HG02642 (cell line): ENCODE data around the gene INPP5D.
"Not testable (repeated sequence)": the region's sequence is repeated elsewhere in the genome, so short reads cannot be mapped to it uniquely, and the experiment has no call there.

Experiments used
- ATAC-seq: cut with Tn5 transposase; IDR thresholded peaks from one replicate; pipeline ENCODE4 v1.9.1; 2021; ENCODE audit warnings: mild to moderate bottlenecking; ENCODE audit not compliant: unreplicated experiment, poor library complexity

Gene INPP5D

DNA sequence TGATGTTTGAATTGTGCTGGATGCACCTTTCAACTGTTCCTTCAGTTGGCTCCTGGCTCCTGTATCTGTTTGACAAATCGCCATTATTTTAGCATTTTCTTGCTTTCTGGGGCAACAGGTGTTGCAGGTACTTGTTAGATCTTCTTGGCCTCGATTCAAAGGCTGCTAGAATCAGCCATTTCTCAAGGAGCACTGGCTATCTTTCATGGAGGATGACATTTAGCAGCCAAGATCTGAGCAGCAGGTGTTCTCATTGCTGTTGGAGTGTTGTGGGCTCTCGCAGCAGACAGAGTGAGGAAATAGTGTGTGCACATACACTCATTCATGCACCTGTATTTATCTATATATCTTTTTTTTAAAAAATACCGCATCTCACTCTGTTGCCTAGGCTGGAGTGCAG is 52.2 kb downstream of the INPP5D start:
- no peak for ATAC-seq

DNA sequence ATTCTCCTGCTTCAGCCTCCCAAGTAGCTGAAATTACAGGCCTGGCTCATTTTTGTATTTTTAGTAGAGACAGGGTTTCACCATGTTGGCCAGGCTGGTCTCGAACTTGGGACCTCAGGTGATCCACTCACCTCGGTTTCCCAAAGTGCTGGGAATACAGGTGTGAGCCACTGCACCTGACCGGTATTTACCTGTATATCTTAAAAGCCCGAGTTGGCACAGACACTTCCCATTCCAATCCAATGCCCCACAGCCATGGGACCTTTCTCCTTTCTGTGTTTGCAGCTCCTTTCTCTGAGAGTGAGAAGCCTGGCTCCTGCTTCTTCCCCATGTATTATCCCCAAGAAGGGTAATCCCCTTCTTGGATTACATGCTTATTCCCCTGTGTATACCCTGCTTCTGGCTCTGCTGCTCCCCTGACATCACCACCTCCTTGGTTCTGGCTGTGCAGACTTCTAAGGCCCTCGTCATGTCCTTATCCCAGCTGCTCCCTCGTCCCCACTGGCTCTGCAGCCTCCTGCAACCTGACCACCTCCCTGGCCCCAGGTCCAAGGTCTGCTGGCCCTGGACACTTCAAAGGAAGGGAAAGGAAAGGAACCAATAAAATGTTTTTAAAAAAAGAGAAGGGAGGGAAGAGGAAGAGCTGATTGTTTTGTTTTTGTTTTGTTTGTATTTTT is 52.8 kb downstream of the INPP5D start:
- no peak for ATAC-seq

DNA sequence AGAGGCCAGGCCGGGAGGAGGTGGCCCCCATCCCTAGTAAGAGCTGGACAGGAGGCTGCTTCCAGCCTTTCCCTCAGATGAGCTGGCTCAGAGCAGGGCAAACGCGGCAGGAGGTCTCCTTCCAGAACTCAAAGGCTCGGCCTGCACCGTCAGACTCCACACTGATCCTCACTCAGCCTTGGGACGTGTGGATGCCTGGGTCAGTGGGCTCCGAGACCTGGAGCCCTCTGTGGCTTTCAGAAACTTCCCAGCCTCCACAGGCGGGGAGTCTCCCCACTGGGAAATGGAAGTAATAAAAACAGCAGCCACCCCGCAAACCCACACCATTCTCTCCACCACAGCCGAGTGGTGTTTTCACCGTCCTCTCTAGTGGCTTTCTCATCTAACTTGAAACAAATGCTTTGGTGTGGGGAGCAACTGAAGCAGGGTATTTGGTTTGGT is 54.3 kb downstream of the INPP5D start:
- no peak for ATAC-seq

DNA sequence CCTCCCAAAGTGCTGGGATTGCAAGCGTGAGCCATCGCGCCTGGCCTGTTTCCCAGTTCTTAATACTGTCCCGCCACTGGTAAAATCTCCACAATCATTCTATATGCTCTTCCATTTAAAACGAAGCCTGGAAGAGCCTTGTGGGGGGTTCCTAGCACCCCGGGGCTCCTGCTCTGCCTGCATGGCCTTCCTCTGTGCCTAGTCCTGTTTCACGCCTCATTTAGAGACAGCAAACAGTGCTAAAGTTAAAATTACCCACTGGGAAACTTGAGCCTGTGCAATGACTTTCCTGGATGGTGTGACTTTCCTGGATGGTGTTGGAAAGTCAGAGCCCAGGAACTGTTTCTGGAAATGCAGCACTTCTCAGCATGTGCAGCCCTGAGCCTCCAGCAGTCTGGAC is 55.0 kb downstream of the INPP5D start:
- ATAC-seq: no peak

DNA sequence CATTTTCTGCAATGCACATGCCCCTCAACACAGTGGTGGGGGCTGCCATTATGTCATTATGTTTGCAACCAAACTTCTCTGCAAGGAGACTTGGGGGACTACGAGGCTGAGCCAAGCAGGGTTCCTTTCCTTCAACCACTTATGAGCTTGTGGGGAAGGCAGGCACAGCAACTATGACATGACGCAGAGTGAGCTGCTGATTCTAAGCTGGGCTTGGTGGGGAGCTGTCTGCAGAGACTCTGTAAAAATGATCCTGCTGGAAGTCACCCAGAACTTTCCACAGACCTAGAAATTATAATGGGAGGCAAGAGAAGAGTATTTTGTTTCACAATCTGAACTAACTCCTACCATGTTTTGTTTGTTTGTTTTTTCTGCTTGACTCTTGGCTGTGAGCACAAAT is 55.6 kb downstream of the INPP5D start:
- no peak for ATAC-seq

DNA sequence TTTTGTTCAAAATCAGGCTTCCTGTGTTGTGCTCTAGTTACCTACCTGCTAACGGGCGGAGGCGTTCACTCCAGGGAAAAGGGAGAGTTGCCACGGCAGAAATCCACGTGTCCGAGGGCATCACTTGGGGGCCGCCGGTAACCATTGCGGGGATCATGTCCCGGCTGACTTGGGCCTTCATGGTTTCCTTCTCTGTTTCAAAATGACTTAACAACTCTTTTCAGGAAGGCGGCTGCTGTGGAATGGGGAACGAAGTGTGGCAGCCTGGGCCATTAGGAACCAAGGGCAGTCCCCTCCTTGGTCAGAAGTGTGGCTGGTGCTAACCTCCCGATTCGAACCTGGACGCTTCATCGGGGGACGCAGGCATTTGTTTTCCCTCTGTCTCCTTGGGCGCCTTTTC is 56.8 kb downstream of the INPP5D start:
- ATAC-seq: no peak

DNA sequence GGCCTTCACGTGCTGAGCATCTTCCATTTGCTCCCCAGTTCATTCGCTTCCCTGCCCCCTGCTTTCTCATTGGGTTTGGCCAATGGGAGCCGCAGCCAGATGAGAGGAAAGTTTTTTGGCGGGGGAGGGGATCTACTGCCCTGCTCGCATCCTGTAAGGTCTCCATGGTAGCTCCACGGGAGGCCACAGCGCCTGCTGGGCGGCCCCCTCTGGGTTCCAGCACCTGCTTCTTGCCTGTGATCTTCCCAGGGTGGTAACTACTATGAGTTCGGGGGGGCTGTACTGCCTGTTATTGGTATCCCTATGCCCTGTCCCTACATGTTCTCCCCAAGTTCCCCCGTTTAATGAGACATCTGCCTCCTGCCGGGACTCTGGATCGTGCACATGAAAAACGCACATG is 57.2 kb downstream of the INPP5D start:
- no peak for ATAC-seq

DNA sequence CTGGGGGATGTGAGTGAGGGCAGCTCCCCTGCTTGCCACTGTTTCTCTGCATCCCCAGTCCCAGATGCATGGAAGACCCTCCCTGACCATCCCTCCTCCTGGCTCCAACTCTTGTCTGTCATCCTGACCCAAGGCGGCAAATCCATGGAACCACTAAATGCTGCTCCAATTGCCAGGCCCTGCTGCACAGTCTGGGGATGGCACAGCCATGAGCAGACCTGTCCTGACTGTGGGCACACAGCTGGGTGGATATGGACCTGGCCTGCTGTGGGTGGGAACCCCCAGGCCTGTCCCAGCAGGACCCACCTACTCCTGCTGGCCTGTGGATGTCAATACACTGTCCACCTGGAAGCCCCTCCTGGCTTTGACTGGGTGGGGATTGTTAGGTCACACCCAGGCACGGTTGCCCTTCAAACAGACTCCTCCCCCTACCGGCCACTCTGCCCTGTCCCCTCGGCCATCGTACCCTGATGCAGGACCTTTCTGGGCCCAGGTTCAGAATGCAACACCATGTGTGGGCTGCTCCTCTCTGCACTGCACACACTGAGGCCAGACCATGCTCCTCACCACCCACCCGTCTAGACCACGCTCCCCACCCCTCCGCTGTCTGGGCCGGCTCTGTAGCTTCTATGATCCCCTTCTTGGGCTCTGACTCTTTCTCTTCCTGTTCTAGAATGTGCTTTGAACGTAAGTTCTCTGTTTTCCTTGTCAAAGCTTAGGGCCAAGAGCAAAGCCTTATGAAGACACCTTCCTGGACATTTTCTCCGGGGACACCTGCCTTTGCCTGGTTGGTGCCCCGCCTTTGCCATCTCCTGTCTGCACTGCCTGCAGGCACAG is 57.9 kb downstream of the INPP5D start:
- ATAC-seq: no peak

DNA sequence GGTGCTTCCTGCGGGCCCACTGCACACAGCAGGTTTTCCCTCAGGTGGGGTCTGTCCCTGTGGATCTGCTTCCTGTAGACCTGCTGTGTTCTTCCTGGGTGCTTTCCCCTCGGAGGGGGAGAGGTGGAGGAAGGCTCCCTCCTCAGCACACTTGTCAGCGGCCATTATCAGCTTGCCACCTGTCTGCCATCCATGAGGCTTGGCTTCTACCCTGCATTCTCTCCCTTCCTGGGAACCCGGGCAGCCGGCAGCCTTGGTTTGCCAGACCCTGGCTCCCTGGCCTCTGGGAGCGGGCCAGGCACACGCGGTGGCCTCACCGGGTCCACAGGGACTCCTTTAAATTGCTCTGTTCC is 58.5 kb downstream of the INPP5D start:
- ATAC-seq: no peak

DNA sequence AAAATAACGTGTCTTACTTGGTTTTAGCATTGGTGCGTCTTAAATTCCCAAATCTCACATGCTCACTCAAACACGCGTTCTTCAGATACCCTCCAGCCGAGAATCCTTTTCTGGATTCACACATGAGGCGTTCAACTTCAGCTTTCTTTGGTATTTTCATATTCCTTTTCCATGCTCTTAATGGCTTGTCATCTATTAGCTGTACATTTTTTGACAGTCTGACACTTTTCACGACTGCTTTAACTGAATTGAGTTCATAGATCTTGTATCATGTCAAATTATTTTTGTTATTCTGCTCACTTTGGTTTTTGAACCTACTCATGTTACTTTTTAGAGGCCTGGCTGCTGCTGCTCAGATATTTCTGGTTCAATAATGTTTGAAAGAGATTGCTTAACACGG is 59.0 kb downstream of the INPP5D start:
- ATAC-seq: no peak

DNA sequence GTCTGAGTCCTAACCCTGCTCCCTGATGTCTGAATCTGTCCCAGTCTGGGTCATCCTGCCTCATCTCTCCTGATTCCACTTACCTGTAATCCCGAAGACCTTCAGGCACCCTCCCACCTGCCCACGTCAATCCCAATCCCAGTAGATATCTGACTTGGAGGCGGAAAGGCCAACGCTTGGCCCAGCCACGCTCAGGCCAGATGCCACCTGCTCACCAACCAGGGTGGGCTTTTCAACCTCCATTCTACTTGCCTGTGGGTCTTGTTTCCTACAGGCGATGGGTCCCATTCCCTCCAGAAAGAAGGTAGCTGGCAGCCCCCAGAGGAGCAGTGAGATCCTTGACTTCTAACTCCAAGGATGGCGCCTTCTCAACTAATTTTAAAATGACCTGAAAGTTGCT is 59.7 kb downstream of the INPP5D start:
- no peak for ATAC-seq

DNA sequence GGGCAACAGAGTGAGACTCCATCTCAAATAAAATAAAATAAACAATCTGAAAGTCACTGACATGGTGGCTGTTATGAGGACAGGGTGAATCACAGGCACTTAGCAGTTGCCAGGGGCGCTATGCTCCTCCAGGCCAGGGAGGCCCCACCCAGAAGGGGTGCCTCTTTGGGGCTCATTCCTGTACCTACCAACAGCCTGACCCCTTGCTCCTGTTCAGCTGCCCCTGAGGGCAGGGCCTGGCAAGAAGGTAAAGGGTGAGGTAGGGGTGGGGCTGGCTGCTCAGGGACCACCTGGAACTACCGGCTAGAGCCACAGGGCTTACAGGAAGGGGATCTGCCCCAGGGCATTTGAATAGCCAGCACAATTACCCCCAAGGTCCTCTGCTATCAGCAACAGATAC is 60.3 kb downstream of the INPP5D start:
- ATAC-seq: no peak

DNA sequence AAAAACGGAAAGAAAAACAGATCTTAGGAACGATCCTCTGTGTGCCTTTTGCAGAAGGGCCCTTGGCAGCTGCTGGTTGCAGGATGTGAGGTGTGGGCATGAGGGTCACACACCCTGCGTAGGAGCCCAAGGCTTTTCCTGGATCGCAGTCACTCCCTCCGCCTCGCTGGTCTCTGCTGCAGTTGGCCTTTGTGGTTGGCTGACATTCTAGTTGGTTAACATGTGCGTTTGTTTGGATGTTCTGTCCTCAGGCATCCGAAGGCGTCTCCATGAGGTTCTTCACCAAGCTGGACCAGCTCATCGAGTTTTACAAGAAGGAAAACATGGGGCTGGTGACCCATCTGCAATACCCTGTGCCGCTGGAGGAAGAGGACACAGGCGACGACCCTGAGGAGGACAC is 61.7 kb downstream of the INPP5D start:
- ATAC-seq: no peak

DNA sequence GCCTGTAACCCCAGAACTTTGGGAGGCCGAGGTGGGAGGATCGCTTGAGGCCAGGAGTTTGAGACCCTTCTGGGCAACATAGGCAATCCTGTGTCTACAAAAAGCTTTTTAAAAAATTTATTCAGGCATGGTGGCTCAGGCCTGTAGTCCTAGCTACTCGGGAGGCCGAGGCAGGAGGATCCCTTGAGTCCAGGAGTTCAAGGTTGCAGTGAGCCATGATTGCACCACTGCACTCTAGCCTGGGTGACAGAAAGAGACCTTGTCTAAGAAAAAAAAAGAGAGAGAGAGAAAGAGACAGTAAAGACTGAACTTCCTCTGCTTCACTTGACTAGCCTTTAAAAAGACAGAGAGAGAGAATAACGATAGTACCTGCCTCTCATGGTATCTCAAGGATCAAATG is 62.4 kb downstream of the INPP5D start:
- ATAC-seq: no peak

DNA sequence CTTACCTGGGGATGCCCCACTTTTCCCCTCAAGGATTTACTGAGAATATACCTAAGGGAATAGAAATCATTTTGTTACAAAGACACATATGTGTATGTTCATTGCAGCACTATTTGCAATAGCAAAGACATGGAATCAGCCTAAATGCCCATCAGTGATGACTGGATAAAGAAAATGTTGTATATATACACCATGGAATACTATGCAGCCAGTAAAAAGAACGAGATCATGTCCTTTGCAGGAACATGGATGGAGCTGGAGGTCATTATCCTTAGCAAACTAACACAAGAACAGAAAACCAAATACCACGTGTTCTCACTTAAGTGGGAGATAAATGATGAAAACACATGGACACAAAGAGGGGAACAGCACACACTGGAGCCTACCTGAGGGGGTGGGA is 63.4 kb downstream of the INPP5D start:
- ATAC-seq: not testable (repeated sequence)

DNA sequence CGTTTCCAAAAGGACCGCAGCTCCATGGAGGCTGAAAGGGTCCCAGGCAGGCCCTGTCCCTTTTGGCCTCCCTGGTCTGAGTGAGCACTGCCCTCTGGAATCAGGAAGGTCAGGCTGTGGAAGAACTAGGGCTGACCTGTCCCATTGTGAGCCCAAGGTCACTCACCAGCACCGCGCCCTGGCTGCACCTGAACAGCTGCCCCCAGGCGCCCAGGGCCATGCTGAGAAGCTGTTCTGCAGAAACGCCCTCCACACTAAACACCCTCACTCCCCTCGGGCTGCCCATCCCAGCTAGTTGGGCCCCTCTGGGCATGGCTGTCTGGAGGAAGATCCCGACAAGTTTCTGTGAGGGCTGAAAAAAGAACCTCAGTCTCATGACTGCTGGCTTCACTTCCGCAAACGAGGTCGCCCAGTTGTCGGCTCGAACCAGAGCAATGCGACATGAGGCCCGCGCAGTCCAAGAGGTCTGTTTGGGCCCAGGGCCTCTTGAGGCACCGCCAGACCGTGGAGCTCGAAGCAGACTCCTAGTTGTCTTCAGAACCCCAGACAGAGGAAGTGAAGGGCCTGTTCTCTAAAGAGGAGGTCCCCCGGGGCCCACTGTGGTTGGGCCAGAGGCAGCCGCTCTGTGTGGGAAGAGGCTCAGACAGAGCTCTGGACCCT is 64.4 kb downstream of the INPP5D start:
- ATAC-seq: peak; percentile 86

DNA sequence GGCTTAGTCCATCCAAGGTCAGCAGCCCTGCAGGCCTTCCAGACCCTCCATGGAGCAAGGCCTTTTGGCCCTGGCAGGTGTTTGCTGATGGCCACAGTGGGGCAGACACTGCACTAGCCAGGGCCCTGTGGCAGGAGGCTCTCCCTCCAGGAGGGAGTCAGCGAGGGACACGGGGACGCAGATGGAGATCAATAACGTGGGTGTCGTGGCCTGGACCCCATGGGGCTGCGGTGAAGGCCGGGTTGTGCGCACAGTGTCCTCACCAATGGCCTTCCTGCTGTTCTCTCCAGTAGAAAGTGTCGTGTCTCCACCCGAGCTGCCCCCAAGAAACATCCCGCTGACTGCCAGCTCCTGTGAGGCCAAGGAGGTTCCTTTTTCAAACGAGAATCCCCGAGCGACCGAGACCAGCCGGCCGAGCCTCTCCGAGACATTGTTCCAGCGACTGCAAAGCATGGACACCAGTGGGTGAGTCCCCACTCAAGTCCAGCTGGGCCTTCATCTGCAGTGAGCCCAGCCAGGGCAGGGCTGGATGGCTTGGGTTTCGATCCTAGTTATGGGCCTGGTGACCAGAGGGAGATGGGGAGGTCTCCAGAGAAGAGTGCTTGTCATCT is 65.4 kb downstream of the INPP5D start:
- no peak for ATAC-seq

DNA sequence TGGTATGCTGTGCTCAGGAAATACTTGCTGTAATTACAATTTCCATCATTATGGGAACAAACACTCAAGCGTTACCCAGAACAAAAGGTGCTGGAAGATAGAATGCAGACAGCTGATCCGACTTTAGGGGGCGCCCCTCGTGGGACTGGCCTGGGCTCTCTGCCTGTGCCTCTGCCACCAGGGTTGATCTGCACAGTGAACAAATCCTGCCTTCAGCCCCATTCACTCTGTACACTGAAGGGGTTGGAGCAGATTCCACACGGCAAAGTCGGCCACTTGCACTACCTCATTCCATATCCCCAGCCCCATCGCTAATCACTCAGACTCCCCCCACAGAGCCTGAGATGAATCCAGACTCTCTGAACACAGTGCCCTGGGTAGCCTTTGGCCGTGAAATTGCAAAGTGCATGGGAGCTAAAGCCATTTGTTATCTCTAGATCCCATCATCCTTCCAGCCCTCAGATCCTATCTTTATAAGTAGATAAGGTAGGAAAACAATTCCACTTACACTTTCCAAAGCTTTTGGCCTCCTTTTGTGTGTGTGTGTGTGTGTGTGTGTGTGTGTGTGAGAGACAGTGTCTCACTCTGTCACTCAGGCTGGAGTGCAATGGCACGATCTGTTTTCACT is 69.3 kb downstream of the INPP5D start:
- ATAC-seq: no peak

DNA sequence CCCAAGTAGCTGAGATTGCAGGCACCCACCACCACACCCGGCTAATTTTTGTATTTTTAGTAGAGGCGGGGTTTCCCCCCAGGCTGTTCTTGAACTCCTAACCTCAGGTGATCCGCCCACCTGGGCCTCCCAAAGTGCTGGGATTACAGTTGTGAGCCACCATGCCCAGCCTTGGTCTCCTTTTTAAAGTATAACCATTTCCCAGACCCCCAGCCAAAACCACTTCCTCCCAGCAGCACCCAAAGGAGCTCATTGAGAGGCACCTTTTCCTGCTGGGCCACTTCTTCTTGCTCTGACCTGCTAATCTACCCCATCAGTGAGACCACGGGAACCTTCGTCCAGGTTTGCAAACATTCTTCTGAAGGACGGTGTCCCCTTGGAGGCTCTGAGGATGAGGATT is 69.9 kb downstream of the INPP5D start:
- no peak for ATAC-seq

DNA sequence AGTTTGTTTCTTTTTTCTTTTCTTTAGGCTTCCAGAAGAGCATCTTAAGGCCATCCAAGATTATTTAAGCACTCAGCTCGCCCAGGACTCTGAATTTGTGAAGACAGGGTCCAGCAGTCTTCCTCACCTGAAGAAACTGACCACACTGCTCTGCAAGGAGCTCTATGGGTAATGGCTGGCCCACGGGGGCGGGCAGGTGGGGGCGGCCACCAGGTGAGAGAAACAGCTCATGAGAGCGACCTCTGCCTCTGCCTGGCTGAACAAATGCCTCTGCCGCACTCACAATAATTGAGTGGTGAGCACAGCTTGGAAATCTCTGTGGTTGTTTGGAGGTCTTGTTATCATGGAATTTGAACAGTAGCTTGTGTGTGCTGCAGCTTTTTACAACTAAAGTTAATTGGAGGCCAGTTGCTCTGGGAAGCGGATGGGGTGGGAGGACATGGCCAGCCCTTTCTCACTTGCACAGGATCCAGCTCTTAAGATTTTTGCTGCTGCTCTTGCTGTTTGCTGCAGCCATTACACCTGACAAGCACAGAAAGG is 70.4 kb downstream of the INPP5D start:
- ATAC-seq: no peak
